ENCODE measurements around the gene COL12A1. TPM values are rescaled to one million over a fixed set of nuclear protein-coding genes. Genes with fewer than 3 reads are reported as not detected.

Gene COL12A1
- total and polyA plus RNA-seq, 2 donors (not counting 3 experiments of a cell fraction or from before 2014, with no cell fraction given): 48.5 to 89.1 TPM

- dilution Hi-C loops (cut with MboI; ENCODE audit: extremely low pct_ligation_motif_present, low sequenced_read_pairs): no loop called here
- TF ChIP-seq, protein P1, sequence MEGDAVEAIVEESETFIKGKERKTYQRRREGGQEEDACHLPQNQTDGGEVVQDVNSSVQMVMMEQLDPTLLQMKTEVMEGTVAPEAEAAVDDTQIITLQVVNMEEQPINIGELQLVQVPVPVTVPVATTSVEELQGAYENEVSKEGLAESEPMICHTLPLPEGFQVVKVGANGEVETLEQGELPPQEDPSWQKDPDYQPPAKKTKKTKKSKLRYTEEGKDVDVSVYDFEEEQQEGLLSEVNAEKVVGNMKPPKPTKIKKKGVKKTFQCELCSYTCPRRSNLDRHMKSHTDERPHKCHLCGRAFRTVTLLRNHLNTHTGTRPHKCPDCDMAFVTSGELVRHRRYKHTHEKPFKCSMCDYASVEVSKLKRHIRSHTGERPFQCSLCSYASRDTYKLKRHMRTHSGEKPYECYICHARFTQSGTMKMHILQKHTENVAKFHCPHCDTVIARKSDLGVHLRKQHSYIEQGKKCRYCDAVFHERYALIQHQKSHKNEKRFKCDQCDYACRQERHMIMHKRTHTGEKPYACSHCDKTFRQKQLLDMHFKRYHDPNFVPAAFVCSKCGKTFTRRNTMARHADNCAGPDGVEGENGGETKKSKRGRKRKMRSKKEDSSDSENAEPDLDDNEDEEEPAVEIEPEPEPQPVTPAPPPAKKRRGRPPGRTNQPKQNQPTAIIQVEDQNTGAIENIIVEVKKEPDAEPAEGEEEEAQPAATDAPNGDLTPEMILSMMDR (IDR thresholded peaks at IDR 0.05; ENCODE audit: extremely low read depth in 1 of 2, insufficient read depth in 1 of 2, low read depth in 1 of 2, low read length in 2 of 2): no peak
- no peak for TF ChIP-seq POLR2AphosphoS5 (IDR thresholded peaks at IDR 0.05; ENCODE audit: insufficient read depth, low read depth, low read length)
- no peak for TF ChIP-seq EZH2 (IDR thresholded peaks at IDR 0.05; ENCODE audit: borderline replicate concordance, low read depth, low read length, severe bottlenecking)
- TF ChIP-seq FOS (IDR thresholded peaks at IDR 0.05; ENCODE audit: borderline replicate concordance, insufficient read depth, low read length): no peak
- TF ChIP-seq MYC (IDR thresholded peaks at IDR 0.05; ENCODE audit: low read depth, low read length): no peak
- TF ChIP-seq GATA2 (IDR thresholded peaks at IDR 0.05; ENCODE audit: insufficient read depth, insufficient read length, low read depth, low read length): no peak
- no peak for TF ChIP-seq JUN (IDR thresholded peaks at IDR 0.05; ENCODE audit: borderline replicate concordance, insufficient read depth, insufficient read length, low read depth)
- TF ChIP-seq, protein P2, sequence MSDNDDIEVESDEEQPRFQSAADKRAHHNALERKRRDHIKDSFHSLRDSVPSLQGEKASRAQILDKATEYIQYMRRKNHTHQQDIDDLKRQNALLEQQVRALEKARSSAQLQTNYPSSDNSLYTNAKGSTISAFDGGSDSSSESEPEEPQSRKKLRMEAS (IDR thresholded peaks at IDR 0.05; ENCODE audit: insufficient read depth, insufficient read length): no peak
- no peak for TF ChIP-seq POLR2A (IDR thresholded peaks at IDR 0.05; ENCODE audit: low read depth, low read length)
- Histone ChIP-seq H3K4me1 (ENCODE audit: control insufficient read depth, extremely low read depth, insufficient read depth, low read length) (peaks cover 8% of the 10 kb centered on the region), H3K9me1 (replicated peaks; ENCODE audit: control insufficient read depth, extremely low read depth, insufficient read depth, low read length) (no peaks in the 10 kb centered on the region), H3K27ac (ENCODE audit: insufficient read depth, low read depth, low read length) (no peak overlapping the region), H3K4me3 (replicated peaks in 1 of 3; ENCODE audit: insufficient read depth in 1 of 3, low read depth in 1 of 3, low read length in 3 of 3) (no peak overlapping the region), H4K20me1 (replicated peaks; ENCODE audit: control insufficient read depth, extremely low read depth, insufficient read depth, low read length) (no peaks in the 10 kb centered on the region), H3K27me3 (ENCODE audit: control insufficient read depth in 2 of 2, insufficient read depth in 2 of 2, low read length in 2 of 2) (no peaks in the 10 kb centered on the region), H2AFZ (ENCODE audit: low read depth, low read length) (no peak overlapping the region), H3K9me3 (replicated peaks; ENCODE audit: control insufficient read depth, insufficient read depth, low read length) (no peaks in the 10 kb centered on the region), H3K4me2 (ENCODE audit: insufficient read depth, low read length) (no peak overlapping the region), H3K79me2 (ENCODE audit: control insufficient read depth, insufficient read depth, low read length) (no peaks in the 10 kb centered on the region), H3K9ac (replicated peaks; ENCODE audit: extremely low read depth, insufficient read depth, low read length) (no peak overlapping the region), H3K36me3 (ENCODE audit: control insufficient read depth in 2 of 2, extremely low read depth in 1 of 2, insufficient read depth in 2 of 2, low read length in 2 of 2) (no peaks in the 10 kb centered on the region)
- DNase-seq (ENCODE audit: low read depth, low spot score) (no peak), FAIRE-seq (no peak)
- POLR2A ChIA-PET: no interaction called here
- BruUV-seq (replicated peaks): no TSS peak
- CTCF ChIA-PET: no interaction called here
- intact Hi-C loops (cut with micrococcal nuclease): no loop called here
These were observed 81.8 kb downstream of the COL12A1 start for GRCh38 chr6:75124085-75124484.

All from endothelial cell of umbilical vein (primary cell).